NCI-H2081 treated with DMSO at 0.1 percent for 48 hours (cell line): Measurements from ENCODE around the gene HIVEP3.

Source experiments
- DNase-seq: peaks from one replicate; lab custom pipeline; 2025; lab: John Stamatoyannopoulos, UW

Gene HIVEP3

GRCh38 chr1:41687007-41687406 lies 231.7 kb downstream of the HIVEP3 start:
- no peak for DNase-seq

- DNase-seq: no peak
Measured at GRCh38 chr1:41683681-41684500, 234.8 kb downstream of the HIVEP3 start.

GRCh38 chr1:41682845-41683625 lies 235.7 kb downstream of the HIVEP3 start:
- no peak for DNase-seq

- DNase-seq: no peak
Measured at GRCh38 chr1:41682149-41682548, 236.6 kb downstream of the HIVEP3 start.

- DNase-seq: no peak
Measured at GRCh38 chr1:41681331-41682098, 237.2 kb downstream of the HIVEP3 start.

DNA sequence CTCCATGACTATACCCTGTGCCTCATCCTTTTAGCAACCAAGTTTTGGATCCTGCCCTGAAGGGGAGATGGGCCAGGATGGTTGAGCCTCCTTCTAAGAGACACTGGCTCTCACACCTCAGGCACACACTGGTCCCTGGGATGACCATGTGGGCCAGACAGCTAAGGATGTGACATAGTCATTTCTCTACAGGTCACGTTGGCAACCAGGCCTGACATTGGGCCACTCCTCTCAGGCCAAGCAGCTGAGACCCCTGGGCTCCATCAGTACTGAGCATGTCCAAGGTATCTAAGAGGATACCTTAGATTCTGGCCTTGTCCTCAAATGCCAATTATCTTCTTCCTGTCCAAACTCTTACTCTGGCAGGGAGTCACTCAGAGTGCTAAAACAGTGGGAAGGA lies 238.7 kb downstream of the HIVEP3 start:
- no peak for DNase-seq

DNA sequence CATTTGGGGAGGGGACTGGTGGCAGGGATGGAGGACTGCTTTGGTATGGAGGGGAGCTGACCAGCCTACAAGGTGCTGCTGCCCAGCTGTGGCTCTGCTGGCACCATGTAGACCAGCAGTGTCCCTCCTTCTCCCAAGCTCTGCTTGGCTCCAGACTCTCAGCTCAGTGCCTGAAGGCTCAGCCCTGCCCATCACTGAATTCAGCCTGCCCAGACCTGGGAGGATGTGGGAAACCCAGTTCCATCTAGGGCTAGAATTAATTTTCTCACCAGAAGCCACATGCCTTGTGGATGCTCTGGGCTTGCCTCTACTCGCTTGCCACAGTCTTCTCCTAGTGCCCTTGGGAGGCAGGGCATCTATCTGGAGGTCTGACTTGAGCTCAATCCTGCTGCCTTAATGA lies 239.2 kb downstream of the HIVEP3 start:
- no peak for DNase-seq

- DNase-seq: no peak
Measured at GRCh38 chr1:41678111-41678878, 240.4 kb downstream of the HIVEP3 start.

DNA sequence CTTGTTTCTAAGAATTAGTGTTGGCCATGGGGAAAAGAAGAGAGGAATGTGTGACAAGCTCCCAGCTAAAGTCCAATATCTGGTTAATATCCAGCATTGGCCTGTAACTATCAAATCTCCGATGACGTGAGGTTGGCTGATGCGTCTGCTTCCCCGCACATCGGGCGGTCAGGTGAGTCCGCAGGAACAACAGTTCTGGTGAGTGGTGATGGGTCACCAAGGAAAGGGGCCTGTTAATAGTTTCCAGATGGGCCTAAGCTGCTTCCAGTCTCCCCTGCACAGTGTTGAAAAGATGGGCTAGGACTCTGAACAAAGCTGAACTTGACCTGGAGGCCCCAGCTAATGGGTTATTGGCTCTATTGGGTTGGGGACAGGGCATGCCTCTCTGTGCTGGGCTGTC lies 241.1 kb downstream of the HIVEP3 start:
- no peak for DNase-seq

DNA sequence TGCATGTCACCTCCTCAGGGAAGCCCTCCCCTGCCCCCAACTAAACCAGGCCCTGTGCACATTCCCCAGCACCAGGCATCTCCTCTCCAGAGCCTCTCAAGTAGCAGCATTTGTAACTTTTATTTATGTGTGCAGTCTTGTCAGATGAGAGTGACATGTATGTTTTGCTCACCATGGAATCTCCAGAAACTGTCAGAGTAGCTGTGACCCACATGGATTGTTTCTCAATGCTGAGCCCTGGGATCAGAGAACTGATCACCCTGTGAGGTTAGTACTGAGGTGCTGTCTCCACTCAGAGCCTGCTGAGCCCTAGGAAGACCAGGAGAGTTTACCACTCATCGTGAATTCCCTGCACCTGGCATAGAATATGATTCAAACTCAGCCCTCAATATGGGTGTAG lies 243.3 kb downstream of the HIVEP3 start:
- DNase-seq: no peak

DNA sequence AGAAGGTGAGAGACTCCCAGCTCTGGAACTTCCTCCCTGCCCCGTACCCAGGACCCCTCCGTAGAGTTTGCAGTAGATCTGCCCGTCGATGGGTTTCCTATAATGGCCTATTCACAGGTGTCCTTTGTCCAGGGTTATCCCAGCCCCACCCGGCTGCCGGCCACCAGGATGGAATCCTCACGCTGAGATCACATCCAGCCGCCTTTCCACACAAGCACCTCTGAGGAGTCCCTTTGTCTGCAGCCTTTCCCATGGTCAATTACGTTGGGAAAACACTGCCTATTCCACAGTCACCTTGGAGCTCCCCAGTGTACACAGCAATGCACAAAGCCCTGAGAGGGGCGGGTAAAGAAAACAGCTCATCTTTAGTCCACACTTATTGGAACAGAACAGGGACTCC lies 244.2 kb downstream of the HIVEP3 start:
- DNase-seq: no peak

GRCh38 chr1:41673806-41674205 lies 244.9 kb downstream of the HIVEP3 start:
- DNase-seq: no peak

DNA sequence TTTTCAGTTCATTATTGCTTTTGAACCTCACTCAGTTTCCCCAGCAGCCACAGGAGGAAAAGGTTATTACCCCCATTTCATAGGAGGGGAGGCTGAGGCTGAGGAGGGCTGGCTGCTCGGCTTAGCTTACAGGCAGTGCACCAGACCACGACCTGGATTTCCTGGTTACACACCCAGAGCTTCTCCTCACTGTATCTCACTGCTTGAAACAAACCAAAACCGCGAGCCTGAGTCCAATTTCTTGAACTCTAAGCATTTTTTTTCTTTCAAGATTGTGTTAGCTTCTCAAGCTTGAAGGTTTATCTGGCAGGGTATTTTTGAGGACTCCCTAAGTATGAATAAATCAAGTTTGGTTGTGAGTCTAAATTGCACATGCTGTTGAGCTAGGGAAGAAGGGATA lies 245.3 kb downstream of the HIVEP3 start:
- no peak for DNase-seq

GRCh38 chr1:41672641-41673361 lies 245.9 kb downstream of the HIVEP3 start:
- DNase-seq: no peak

- no peak for DNase-seq
Measured at GRCh38 chr1:41672173-41672572, 246.5 kb downstream of the HIVEP3 start.

DNA sequence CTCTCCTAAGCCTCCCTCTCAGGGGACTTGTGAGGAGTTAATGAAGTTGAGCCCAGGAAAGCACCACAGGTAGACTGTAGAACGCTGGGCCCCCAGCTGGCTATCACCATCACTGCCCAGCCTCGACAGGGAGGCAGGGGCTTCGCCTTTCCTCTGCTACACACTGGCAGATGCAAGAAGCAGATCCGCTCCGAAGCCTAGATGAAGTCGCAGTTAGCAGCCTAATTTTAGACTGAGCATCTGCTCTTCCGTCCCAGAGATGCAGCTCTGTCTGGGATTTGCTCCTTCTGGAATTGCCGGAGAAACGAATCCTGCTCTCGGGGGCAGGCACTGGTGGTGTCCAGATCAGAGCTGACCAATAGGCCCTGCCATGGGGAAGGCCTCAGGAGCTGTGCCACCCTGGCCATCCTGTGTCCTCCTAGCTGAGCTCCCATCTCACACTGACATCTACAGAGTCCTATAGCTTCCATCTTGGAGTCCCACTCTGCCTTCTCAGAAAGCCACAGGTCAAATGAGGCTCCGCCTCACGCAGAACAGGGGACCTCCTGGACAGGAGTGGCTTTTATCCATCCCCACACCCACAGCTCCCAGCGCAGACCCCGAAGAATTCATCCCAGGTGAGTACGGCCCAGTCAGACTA lies 247.5 kb downstream of the HIVEP3 start:
- no peak for DNase-seq

- DNase-seq: no peak
Measured at GRCh38 chr1:41670217-41670957, 248.3 kb downstream of the HIVEP3 start.

DNA sequence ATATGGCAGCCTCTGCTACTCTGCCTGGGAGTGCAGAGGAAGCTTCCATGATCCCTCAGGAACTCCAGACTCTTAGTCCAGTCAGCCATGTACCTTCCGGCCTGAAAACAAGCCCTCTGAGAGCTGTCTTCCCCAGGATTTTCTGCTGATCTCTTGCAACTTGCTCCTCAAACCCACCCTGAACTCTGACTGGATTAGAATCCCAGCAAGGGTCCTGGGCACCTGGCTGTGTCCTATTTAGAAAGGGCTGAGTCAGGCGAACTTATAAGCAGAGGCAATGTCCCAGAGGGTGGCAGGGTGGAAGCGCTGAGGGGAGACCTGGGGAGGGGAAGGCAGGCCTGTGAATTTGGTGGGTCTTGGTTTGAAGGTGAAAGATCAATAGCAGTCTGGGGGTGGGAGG lies 249.8 kb downstream of the HIVEP3 start:
- DNase-seq: no peak

- DNase-seq: no peak
Measured at GRCh38 chr1:41668054-41668660, 250.6 kb downstream of the HIVEP3 start.
